ENCODE data around the gene SH3RF2.

- TF ChIP-seq POLR2A (IDR thresholded peaks at IDR 0.05; ENCODE audit: low read depth, low read length) (no peak), POLR2AphosphoS5 (IDR thresholded peaks at IDR 0.05; ENCODE audit: insufficient read depth, low read depth, low read length) (no peak), CTCF (IDR thresholded peaks at IDR 0.05; ENCODE audit: extremely low read depth in 1 of 2, insufficient read depth in 1 of 2, low read depth in 1 of 2, low read length in 2 of 2) (no peak), EZH2 (IDR thresholded peaks at IDR 0.05; ENCODE audit: borderline replicate concordance, low read depth, low read length, severe bottlenecking) (no peak)
Measured at GRCh38 chr5:146018514-146019375, 82.4 kb downstream of the SH3RF2 start.
